Adrenal gland (tissue), 5 donors: ENCODE data around the gene MRPL21.

ENCODE experiments used
- POLR2A ChIP-seq, 2 donors: fragments of 450-650 bp; IDR thresholded peaks; one replicate each; pipeline ENCODE4 v1.6.1; 2017; ENCODE audit warnings: antibody characterized with exemption in 2 of 2, mild to moderate bottlenecking in 2 of 2, moderate library complexity in 1 of 2
- TF ChIP-seq, protein P1 (sequence below), 6 experiments: fragments of 450-650 bp in 4 of 6; fragments of 200-600 bp in 2 of 6; sonication (generic) in 1 of 6; IDR thresholded peaks; 1 replicate in 5 of 6; 2 replicates in 1 of 6; pipeline versions ENCODE4 v1.5.1 to v1.8.0; 2016 to 2021; ENCODE audit warnings: antibody characterized with exemption in 6 of 6, mild to moderate bottlenecking in 2 of 6, moderate library complexity in 1 of 6
- donor health status: DM: no; HTN: no; CAD: no.

DNA sequence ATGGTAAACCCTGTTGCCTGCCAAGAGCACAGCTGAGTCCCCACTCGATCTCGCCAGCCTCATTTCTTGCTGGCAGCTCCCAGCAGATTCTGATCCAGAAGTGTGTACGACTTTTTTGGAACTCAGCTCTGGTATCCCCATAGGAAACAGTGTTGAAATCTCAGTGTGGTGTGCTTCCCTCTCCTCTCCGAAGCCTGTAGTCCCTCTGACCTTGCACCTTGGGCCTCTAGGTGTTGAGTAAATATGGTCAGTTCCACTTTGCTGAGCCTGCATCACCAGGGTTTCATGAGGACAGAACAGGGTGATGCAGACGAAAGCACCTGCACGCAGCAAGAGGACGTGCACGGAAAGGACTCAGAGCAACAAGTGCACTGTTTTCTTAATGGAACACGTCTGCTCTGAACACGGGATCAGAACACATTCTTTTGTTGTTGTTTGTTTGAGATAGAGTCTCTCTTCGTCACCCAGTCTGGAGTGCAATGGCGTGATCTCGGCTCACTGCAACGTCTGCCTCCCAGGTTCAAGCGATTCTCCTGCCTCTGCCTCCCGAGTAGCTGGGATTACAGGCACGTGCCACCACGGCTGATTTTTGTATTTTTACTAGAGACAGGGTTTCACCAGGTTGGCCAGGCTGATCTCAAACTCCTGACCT lies 58.2 kb downstream of the MRPL21 start:
- TF ChIP-seq, protein P1, sequence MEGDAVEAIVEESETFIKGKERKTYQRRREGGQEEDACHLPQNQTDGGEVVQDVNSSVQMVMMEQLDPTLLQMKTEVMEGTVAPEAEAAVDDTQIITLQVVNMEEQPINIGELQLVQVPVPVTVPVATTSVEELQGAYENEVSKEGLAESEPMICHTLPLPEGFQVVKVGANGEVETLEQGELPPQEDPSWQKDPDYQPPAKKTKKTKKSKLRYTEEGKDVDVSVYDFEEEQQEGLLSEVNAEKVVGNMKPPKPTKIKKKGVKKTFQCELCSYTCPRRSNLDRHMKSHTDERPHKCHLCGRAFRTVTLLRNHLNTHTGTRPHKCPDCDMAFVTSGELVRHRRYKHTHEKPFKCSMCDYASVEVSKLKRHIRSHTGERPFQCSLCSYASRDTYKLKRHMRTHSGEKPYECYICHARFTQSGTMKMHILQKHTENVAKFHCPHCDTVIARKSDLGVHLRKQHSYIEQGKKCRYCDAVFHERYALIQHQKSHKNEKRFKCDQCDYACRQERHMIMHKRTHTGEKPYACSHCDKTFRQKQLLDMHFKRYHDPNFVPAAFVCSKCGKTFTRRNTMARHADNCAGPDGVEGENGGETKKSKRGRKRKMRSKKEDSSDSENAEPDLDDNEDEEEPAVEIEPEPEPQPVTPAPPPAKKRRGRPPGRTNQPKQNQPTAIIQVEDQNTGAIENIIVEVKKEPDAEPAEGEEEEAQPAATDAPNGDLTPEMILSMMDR (IDR thresholded peaks at IDR 0.05) = no peak
- no peak for TF ChIP-seq POLR2A (IDR thresholded peaks at IDR 0.05)
